Hepatocyte (in vitro differentiated cells): Measurements from ENCODE around the gene PSMB3.

Source experiments
- EZH2 ChIP-seq: fragments of 200-600 bp; sonication (generic); IDR thresholded peaks from 2 replicates; pipeline ENCODE4 v1.6.1; 2016; ENCODE audit warnings: antibody characterized with exemption, mild to moderate bottlenecking, borderline replicate concordance
- TF ChIP-seq, protein P1 (sequence below): fragments of 200-600 bp; sonication (generic); IDR thresholded peaks from 2 replicates; pipeline ENCODE4 v1.5.1; 2016; ENCODE audit warnings: antibody characterized with exemption, mild to moderate bottlenecking; ENCODE audit not compliant: poor library complexity

DNA sequence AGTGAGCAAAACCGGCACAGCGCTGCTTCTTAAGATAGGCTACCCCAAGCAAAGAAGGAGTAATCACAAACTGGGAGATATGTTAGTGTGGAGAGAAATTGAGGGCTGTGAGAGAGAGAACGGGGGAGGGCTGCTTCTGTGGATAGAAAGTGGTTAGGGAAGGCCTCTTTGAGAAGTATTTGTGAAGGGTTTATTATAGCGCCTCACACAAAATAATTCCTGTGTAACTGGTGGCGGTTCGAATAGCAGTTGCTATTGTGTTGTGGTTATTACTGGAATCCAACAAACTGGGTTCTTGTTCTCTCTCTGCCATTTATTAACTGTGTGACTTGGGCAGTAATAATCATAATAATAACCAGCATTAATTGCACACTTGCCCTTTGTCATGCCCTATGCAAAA lies 31.6 kb upstream of the PSMB3 start:
- TF ChIP-seq, protein P1, sequence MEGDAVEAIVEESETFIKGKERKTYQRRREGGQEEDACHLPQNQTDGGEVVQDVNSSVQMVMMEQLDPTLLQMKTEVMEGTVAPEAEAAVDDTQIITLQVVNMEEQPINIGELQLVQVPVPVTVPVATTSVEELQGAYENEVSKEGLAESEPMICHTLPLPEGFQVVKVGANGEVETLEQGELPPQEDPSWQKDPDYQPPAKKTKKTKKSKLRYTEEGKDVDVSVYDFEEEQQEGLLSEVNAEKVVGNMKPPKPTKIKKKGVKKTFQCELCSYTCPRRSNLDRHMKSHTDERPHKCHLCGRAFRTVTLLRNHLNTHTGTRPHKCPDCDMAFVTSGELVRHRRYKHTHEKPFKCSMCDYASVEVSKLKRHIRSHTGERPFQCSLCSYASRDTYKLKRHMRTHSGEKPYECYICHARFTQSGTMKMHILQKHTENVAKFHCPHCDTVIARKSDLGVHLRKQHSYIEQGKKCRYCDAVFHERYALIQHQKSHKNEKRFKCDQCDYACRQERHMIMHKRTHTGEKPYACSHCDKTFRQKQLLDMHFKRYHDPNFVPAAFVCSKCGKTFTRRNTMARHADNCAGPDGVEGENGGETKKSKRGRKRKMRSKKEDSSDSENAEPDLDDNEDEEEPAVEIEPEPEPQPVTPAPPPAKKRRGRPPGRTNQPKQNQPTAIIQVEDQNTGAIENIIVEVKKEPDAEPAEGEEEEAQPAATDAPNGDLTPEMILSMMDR: no peak
- no peak for TF ChIP-seq EZH2
